Skeletal muscle satellite cell (primary cell): ENCODE data around the gene OR2H1.

Source experiments
- H3K27me3 ChIP-seq: 2 replicates; pipeline ENCODE4 v1.7.0; 2013; ENCODE audit warnings: low read length; ENCODE audit not compliant: control insufficient read depth, insufficient read depth
- H3K36me3 ChIP-seq: 2 replicates; pipeline ENCODE4 v1.7.0; 2013; ENCODE audit warnings: mild to moderate bottlenecking, control low read depth, low read length; ENCODE audit not compliant: insufficient read depth
- H3K4me1 ChIP-seq: 2 replicates; pipeline ENCODE4 v1.7.0; 2013; ENCODE audit warnings: low read length; ENCODE audit not compliant: control insufficient read depth, insufficient read depth
- H3K4me2 ChIP-seq: 2 replicates; pipeline ENCODE4 v1.7.0; 2013; ENCODE audit warnings: mild to moderate bottlenecking, low read length
- H3K4me3 ChIP-seq: 2 replicates; pipeline ENCODE4 v1.7.0; 2013; ENCODE audit warnings: low read length
- H3K9ac ChIP-seq: 2 replicates; pipeline ENCODE4 v1.7.0; 2013; ENCODE audit warnings: mild to moderate bottlenecking, low read depth, low read length, moderate library complexity
- H3K9me3 ChIP-seq: replicated peaks from 2 replicates; pipeline ENCODE4 v1.7.0; 2013; ENCODE audit warnings: mild to moderate bottlenecking, control low read depth, low read length

The OR2H1 gene

DNA sequence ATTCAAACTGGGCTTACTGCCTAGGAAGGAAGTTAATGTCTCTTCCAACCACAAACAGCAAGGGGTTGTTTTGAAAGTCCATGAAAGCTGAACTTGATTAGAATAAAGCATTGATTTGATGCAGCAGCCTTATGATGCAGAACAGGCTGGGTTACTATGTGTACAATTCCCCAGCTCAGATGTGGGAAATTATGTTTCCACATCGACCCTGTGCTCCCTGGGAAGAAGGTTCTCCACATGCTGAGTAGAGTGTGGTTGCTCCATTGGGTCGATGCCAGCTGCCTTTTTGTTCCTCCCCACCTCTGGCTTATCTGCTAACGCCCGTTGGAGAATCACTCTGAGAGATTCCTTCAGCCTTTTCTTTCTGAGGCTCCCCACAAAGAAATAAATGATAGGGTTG is 29.6 kb downstream of the OR2H1 start:
- Histone ChIP-seq H3K9me3 (no peaks in the 10 kb centered on the region), H3K27me3 (no peaks in the 10 kb centered on the region), H3K4me1 (no peaks in the 10 kb centered on the region), H3K4me3 (no peak overlapping the region), H3K9ac (no peak overlapping the region), H3K36me3 (no peaks in the 10 kb centered on the region), H3K4me2 (no peak overlapping the region)

GRCh38 chr6:29487131-29487530 is 30.2 kb downstream of the OR2H1 start:
- Histone ChIP-seq H3K9me3 (no peaks in the 10 kb centered on the region), H3K36me3 (no peaks in the 10 kb centered on the region), H3K9ac (no peak overlapping the region), H3K4me1 (no peaks in the 10 kb centered on the region), H3K27me3 (no peaks in the 10 kb centered on the region), H3K4me3 (no peak overlapping the region), H3K4me2 (no peak overlapping the region)

DNA sequence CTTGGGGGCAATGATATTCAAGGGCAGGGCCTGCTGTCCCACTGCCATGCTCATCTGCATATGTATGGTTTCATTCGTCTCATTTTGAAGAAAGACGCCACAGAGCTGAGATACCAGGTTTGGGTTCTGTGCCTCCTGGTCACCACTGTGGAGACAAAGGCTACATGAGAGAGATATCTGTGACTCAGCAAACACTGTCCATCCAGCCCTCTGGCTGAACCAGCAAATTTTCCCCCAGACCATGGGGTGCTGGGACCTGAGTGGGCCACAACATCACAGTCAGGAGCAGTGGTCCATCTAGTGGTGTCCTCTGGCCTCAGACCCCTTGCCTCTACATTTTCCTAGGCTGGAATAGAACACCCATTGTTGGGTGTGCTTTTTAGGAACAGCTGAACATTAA is 30.7 kb downstream of the OR2H1 start, which contains the start of gene MAS1L:
Gene MAS1L (minus strand): TSS at position 297 of the 400 bp plus-strand sequence. CDS start 54 bp downstream, at position 243.
- no peak within 1 kb of the TSS for H3K4me3 ChIP-seq
- no peak within 1 kb of the TSS for H3K4me2 ChIP-seq
- H3K9me3 ChIP-seq, result no peaks in the 10 kb centered on the region
- H3K36me3 ChIP-seq, result no peaks in the 10 kb centered on the region
- no peak within 1 kb of the TSS for H3K9ac ChIP-seq
- H3K4me1 ChIP-seq, result no peaks in the 10 kb centered on the region
- no peaks in the 10 kb centered on the region for H3K27me3 ChIP-seq

DNA sequence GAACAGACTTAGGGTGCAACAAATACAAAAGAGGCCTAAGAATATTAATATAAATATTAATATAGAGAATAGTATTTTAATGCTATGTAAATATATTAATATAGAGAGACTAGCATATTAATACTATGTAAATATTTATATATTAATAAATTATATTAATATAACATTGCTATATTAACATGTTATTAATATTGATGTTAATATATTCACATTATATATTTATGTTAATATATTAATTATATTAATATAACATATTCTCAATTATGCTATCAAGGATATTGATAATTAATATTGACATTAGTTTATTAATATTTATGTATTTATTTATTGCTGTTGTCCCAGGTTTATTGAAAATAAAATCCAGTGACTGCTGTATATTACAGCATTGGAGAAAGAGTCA is 31.9 kb downstream of the OR2H1 start:
- H3K4me1 ChIP-seq, result no peaks in the 10 kb centered on the region
- H3K4me3 ChIP-seq, result no peak overlapping the region
- H3K9me3 ChIP-seq, result no peaks in the 10 kb centered on the region
- H3K9ac ChIP-seq, result no peak overlapping the region
- no peak overlapping the region for H3K4me2 ChIP-seq
- no peaks in the 10 kb centered on the region for H3K27me3 ChIP-seq
- H3K36me3 ChIP-seq, result no peaks in the 10 kb centered on the region

GRCh38 chr6:29489286-29489685 is 32.3 kb downstream of the OR2H1 start:
- no peaks in the 10 kb centered on the region for H3K4me1 ChIP-seq
- H3K27me3 ChIP-seq, result no peaks in the 10 kb centered on the region
- H3K9ac ChIP-seq, result no peak overlapping the region
- H3K36me3 ChIP-seq, result no peaks in the 10 kb centered on the region
- H3K4me3 ChIP-seq, result no peak overlapping the region
- H3K4me2 ChIP-seq, result no peak overlapping the region
- H3K9me3 ChIP-seq, result no peaks in the 10 kb centered on the region

- H3K4me2 ChIP-seq, result no peak overlapping the region
- no peak overlapping the region for H3K4me3 ChIP-seq
- no peak overlapping the region for H3K9ac ChIP-seq
- H3K4me1 ChIP-seq, result no peaks in the 10 kb centered on the region
- H3K27me3 ChIP-seq, result no peaks in the 10 kb centered on the region
- H3K9me3 ChIP-seq, result no peaks in the 10 kb centered on the region
- no peaks in the 10 kb centered on the region for H3K36me3 ChIP-seq
Observed at GRCh38 chr6:29490055-29490454, 33.1 kb downstream of the OR2H1 start.

GRCh38 chr6:29490552-29490951 is 33.6 kb downstream of the OR2H1 start:
- Histone ChIP-seq H3K4me3 (no peak overlapping the region), H3K27me3 (no peaks in the 10 kb centered on the region), H3K9me3 (no peaks in the 10 kb centered on the region), H3K36me3 (no peaks in the 10 kb centered on the region), H3K9ac (no peak overlapping the region), H3K4me1 (no peaks in the 10 kb centered on the region), H3K4me2 (no peak overlapping the region)

DNA sequence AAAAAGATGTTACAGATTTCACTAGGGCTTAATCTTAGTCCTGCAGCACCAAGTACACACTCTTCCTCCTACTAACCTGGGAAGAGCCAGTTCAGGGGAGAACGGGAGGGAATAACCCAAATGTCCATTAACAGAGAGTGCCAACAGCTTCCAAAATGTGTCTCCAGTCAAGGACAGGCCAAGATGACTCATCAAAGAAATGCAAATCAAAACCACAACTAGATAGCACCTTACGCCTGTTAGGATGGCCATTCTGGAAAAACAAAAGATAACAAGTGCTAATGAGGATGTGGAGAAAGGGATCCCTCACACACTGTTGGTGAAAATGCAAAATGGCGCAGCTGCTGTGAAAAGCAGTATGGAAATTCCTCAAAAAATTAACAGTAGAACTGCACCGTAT is 34.6 kb downstream of the OR2H1 start:
- Histone ChIP-seq H3K9ac (no peak overlapping the region), H3K36me3 (no peaks in the 10 kb centered on the region), H3K9me3 (no peaks in the 10 kb centered on the region), H3K4me1 (no peaks in the 10 kb centered on the region), H3K4me2 (no peak overlapping the region), H3K27me3 (no peaks in the 10 kb centered on the region), H3K4me3 (no peak overlapping the region)

DNA sequence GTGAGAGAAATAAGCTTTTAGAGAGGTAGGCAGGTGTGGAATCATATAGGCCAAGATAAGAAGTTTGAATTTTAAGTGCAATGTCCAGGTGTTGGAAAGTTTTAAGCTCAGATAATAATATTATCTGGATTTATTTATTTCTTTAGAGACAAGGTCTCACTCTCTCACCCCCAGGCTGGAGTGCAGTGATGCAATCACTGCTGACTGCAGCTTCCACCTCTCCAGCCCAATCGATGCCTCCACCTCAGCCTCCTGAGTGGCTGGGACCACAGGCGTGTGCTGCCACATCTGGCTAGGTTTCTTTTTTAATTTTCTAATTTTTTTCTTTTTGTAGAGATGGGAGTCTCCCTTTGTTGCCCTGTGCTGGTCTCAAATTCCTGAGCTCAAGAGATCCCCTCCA is 36.3 kb downstream of the OR2H1 start:
- Histone ChIP-seq H3K9ac (no peak overlapping the region), H3K4me3 (no peak overlapping the region), H3K9me3 (no peaks in the 10 kb centered on the region), H3K27me3 (no peaks in the 10 kb centered on the region), H3K4me1 (no peaks in the 10 kb centered on the region), H3K4me2 (no peak overlapping the region), H3K36me3 (no peaks in the 10 kb centered on the region)

DNA sequence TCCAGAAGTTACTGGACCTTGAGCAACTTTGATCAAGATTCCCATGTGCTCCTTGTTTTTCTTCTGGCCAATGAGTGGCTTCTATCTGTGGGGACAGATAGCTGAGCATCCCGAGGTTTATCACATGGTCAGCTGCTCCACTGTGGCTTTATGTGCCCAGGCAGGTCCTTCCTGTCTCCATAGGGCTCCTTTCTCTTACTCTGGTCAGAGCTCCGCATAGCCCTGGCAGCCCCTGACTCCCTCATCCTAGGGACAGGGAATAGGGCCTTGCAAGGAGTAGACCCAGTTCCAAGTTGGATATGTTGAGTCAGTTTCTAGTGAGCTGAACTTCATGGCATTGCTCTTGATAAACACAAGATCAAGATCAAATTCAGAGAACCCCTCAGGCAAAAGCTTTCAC is 37.2 kb downstream of the OR2H1 start:
- no peak overlapping the region for H3K4me2 ChIP-seq
- H3K9me3 ChIP-seq, result no peaks in the 10 kb centered on the region
- no peaks in the 10 kb centered on the region for H3K4me1 ChIP-seq
- no peaks in the 10 kb centered on the region for H3K27me3 ChIP-seq
- no peak overlapping the region for H3K4me3 ChIP-seq
- H3K9ac ChIP-seq, result no peak overlapping the region
- no peaks in the 10 kb centered on the region for H3K36me3 ChIP-seq

- Histone ChIP-seq H3K36me3 (no peaks in the 10 kb centered on the region), H3K4me2 (no peak overlapping the region), H3K27me3 (no peaks in the 10 kb centered on the region), H3K9me3 (no peaks in the 10 kb centered on the region), H3K4me1 (no peaks in the 10 kb centered on the region), H3K9ac (no peak overlapping the region), H3K4me3 (no peak overlapping the region)
Observed at GRCh38 chr6:29495571-29495970, 38.6 kb downstream of the OR2H1 start.

DNA sequence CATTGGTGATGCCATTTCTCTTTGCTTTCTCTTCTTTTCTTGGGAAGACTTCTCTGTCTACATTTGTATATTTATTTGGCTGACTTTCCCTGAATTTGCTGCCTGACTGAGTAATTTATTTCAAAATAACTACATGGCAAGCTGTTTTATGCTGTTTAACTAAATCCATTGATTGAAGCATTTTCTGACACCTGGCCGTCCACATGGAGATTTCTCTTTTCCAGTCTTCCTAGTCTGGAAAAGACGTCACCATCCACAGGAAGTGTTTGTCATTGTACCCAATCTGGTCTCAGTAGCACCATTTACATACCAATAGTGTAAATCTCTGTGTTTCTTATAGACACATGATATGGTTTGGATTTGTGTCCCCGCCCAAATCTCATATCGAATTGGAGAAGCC is 40.0 kb downstream of the OR2H1 start:
- Histone ChIP-seq H3K4me2 (no peak overlapping the region), H3K9me3 (no peaks in the 10 kb centered on the region), H3K27me3 (no peaks in the 10 kb centered on the region), H3K4me3 (no peak overlapping the region), H3K9ac (no peak overlapping the region), H3K36me3 (no peaks in the 10 kb centered on the region), H3K4me1 (no peaks in the 10 kb centered on the region)
